HG03097 (cell line): Measurements from ENCODE around the gene LAPTM5.

Source experiments
- ATAC-seq: cut with Tn5 transposase; IDR thresholded peaks from one replicate; pipeline ENCODE4 v1.9.1; 2021; ENCODE audit not compliant: unreplicated experiment, low FRiP score

Gene LAPTM5

GRCh38 chr1:30787856-30788495, 30.4 kb upstream of the LAPTM5 start:
- ATAC-seq, result no peak

- ATAC-seq, result no peak
These were observed 29.7 kb upstream of the LAPTM5 start for GRCh38 chr1:30787266-30787665.

- ATAC-seq, result no peak
These were observed 28.9 kb upstream of the LAPTM5 start for GRCh38 chr1:30786264-30786991.

DNA sequence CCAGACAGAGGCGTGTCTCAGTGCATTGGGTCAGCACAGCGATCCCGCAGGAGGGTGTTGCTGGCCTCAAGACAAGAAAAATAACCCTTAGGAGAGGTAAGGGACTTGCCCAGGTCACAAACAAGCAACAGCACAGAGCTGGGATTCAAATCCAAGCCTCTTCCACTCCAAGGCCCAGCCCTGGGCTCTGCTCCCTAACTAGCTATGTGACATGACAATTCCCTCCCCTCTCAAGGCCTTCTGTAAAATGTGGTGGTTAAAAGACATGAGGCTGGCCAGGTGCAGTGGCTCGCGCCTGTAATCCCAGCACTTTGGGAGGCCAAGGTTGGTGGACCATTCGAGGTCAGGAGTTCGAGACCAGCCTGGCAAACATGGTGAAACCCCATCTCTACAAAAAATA, 28.1 kb upstream of the LAPTM5 start:
- ATAC-seq, result no peak

GRCh38 chr1:30785181-30785580, 27.6 kb upstream of the LAPTM5 start:
- ATAC-seq, result no peak

DNA sequence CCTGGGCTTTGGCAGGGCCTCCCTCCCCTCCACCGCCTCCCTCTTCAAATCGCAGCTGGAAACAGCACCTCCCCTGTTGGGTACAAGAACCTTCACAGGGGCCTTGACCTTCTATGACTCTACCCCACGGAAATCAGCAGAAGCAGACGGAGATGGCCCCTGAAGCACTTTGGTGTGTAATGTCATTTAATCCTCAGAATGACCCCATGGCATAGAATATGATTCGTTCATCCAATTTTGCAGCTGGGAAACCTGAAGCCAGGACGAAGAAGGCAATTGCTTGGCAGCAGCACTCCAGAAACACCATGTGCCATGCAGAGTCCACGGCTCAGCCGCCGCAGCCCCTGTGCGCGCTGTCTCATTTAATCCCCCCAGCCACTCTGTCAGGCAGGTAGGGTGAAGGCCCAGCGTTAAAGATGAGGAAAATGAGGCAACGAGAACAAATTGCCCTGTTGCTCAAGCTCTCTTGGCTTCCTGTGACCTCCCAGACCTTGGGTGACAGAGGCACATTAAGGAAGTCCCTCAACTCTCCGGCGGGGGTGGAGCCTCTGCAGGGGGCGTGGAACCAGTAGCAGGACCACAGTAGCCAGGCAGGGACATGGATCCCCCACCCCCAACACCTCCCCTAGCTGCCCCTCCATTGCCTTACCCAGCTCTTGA, 25.8 kb upstream of the LAPTM5 start:
- ATAC-seq, result no peak

GRCh38 chr1:30782361-30783255, 25.0 kb upstream of the LAPTM5 start:
- no peak for ATAC-seq

DNA sequence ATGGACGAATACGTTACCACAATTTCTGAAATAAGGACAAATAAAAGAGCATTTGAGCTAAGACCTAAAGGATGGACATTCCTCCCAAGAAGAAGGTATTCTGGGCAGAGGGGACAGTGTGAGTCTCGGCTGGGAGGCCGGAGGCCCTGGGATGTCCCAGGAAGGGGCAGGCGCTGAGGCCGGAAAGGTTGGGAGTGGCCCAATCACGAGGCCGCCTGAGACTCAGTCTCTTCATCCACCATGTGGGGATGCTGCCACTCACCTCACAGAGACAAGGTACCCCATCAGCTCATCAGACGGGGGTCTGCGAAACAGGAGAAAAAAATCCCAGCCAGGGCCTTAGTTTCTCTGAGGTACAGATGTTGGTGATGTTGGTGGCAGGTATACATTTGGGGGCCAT, 24.3 kb upstream of the LAPTM5 start:
- no peak for ATAC-seq

- ATAC-seq, result no peak
These were observed 22.8 kb upstream of the LAPTM5 start for GRCh38 chr1:30780409-30780808.

- ATAC-seq, result no peak
These were observed 21.9 kb upstream of the LAPTM5 start for GRCh38 chr1:30779294-30780071.

GRCh38 chr1:30778979-30779293, 21.4 kb upstream of the LAPTM5 start:
- no peak for ATAC-seq

DNA sequence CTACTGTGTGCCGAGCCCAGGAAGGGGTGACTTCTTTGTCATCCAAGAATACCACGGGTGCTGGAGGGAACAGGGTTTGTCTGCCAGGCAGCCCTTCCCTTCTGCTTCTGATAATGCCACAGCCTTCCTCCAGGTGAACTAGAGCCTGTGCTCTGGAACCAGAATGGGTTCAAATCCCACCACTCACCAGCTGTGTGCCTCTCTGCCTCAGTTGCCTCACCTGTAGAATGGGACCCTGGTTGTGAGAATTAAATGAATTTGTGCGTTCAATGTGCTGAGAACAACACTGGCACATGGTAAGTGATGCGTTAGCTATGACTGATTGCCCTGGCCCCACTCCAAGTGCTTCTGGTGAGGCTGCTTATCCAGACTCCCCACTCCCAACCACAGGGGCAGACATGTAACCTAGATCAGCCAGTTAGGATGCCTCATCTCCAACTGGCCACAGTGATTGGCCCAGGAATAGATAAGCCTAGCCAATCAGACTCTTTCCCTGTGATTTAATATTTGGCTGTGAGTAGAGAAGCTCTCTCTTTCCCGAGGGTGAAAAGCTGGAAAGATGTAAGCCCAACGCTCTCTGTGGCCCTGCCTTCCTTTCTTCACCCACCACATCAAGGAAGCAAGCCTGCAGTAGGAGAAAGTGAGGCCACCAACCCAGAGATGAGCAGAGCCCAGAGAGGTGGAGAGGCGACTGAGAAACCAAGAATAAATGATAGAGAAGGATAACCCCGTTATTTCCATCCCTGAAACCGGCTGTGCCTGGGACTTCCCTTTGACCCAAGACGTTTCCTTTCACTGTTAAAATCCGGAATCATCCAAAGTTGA, 20.8 kb upstream of the LAPTM5 start:
- no peak for ATAC-seq

DNA sequence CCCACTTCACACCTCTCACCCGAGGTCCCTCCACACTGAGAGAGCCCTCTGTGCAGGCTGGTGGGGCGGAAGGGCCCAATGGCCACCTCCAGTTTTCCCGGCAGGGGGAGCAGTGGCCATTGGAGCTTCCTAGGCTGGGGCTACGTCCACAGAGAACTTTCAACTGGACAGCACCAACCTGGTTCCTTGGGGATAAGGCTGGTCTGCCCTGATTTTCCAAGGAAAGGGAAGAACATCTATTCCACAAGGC, 20.3 kb upstream of the LAPTM5 start:
- no peak for ATAC-seq

GRCh38 chr1:30777060-30777903, 19.7 kb upstream of the LAPTM5 start:
- no peak for ATAC-seq

DNA sequence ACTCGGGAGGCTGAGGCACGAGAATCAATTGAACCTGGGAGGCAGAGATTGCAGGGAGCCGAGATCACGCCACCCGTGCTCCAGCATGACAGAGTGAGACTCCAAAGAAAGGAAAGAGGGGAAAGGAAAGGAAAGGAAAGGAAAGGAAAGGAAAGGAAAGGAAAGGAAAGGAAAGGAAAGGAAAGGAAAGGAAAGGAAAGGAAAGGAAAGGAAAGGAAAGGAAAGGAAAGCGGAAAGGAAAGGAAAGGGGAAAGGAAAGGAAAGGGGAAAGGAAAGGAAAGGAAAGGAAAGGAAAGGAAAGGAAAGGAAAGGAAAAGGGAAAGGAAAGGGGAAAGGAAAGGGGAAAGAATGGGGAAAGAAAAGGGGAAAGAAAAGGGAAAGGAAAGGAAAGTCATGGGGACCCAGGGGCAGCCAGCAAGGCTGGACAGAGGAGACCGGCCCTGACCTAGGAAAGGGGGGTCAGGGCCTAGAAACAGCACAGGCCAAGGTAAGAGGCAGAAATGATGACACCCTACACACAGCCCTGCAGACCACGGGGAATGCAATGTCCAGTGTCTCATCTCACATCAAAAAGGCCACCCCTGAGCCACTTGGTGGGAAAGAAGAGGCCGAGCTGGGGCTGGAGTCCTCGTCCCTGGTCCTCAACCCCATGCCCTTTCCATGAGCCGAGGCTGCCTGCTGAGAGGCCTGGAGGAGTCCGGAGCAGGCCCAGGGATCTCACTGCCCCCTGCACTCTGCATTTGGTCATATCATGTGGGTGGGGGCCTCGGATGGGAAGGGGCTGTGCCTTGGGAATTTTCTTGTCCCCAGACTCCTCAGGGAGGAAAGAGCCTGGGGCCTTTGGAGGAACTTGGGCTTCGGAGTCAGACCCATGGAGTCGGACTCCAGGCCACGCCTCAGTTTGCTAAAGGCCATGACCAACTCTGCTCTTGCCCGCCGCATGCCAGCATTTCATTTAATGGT, 18.8 kb upstream of the LAPTM5 start:
- no peak for ATAC-seq

DNA sequence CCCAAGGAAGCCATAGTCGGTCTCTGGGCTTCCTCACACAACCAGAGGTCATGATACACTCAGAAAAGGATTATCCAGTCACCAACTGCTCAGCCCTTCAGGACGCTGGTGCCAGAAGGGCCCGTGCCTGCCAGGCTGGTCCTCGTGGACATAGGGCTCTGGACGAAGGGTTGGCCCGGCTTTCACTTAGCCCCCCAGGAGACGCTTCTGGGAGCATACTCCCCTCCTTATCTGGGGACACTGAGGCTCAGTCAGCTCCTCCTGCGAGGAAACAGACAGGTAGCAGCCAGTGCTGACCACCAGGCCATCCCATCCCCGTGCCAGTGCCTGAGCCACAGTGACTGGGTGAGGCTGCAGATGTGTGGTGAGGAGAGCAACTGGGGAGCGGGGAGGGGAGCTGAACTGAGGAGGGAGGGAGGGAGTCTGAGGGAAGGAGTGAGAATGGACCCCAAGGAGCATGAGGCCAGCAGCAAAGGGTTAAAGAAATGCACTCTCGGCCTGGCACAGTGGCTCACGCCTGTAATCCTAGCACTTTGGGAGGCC, 17.9 kb upstream of the LAPTM5 start:
- ATAC-seq, result no peak
